Hair follicular keratinocyte (primary cell): ENCODE data around the gene PSMG3. TPM values are rescaled to one million over a fixed set of nuclear protein-coding genes. Genes with fewer than 3 reads are reported as not detected.

ENCODE experiments used
- total RNA-seq: library from RNA; depleted of rRNA; stranded (reverse); fragments of >200 nt; gene quantifications from 2 replicates; pipeline ENCODE4 v1.2.3, GENCODE V29; 2015

Gene PSMG3, protein sequence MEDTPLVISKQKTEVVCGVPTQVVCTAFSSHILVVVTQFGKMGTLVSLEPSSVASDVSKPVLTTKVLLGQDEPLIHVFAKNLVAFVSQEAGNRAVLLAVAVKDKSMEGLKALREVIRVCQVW
- total RNA-seq = 57.1 and 103 TPM in 2 replicates

DNA sequence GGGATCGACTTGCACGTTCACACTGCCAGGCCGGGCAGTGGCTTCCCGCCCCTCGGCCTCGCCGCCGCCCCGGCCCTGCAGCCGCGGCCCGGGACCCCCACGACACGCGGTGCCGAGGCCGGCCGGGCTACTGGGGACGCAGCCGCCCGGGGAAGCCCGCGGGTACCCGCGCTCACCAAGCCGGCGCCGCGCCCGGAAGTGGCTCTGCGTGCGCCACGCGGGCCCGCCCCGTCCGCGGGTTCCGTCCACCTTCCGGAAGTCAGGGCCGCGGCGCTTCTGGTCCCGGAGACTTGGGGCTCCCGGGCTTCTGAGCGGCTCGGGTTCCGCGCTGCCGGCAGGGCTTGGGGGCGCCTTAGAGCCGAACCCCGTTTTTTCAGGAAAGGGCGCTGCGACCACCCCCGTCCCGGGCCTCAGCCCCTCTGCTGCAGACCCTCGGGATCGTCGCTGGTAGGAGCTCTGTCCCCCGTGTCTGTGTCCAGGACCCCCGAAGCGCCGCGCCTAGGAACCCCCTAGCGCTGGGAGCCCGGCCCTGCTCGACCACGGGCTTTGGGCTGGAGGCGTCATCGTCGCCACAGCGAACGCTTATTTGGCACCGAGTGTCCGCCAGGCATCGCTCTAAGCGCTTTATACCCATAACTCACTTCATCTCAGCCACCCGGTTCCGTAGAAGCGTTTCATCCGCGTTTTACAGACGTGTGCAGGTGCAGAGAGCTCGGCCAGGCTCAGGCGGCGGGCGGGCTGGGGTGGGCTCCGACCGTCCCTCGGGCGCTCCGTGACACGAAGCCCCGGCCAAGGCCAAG is at the start of gene PSMG3:
PSMG3 (minus strand) TSS at position 200 of the 800 bp plus-strand sequence. CDS start 693 bp downstream, outside the sequence.

DNA sequence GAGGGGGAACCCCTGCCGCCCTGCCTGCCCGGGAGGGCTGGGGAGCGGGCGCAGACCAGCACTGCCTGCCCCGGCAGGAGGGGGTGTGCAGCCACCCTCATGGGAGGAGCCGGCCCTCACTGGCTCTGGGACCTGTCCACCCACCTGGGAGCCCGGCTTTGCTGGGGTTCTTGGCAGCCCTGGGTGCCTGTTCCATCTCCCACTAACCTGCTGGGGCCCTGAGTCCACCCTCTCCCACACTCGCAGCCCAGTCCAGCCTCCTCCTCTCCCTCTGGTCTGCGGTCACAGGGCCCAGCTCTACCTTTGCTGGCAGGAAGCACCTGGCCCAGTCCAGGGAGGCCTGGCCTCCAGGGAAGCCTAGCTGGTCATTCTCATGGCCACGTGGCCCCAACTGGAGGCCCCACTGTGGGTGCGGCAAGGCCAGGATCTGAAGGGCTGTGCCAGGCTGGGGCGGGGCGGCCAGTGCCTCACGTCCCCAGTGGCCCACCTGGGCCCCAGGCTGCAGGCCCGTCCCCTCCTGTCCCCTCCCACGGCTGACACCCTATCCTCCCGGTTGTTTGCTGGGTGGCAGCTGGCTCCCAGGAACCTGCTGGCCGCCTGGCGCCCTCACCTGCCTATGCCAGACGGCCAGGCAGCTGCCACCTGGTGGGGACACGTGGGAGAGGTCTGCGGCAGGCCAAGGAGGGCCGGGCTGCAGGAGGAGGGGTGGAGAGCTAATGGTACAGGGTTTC is 13.9 kb downstream of the PSMG3 start, which contains the start of gene TMEM184A:
TMEM184A (minus strand) TSS at position 393 of the 731 bp plus-strand sequence. CDS start 721 bp downstream, outside the sequence.

Other genes starting within 250 kb of the PSMG3 start
- gene MICALL2, start 110.6 kb downstream of the PSMG3 start, total RNA-seq = 15.6 and 19.3 TPM in 2 replicates
- 48.2 and 53.1 TPM in 2 replicates for gene INTS1, start 65.6 kb downstream of the PSMG3 start, total RNA-seq
- 12.8 and 15.2 TPM in 2 replicates for gene MAFK, start 39.3 kb downstream of the PSMG3 start, total RNA-seq
- 0.34 and 0.39 TPM in 2 replicates for gene TMEM184A, start 13.8 kb downstream of the PSMG3 start, total RNA-seq
- gene ELFN1, start 100.2 kb upstream of the PSMG3 start, total RNA-seq = 0.23 and 0.30 TPM in 2 replicates